K562 (cell line): ENCODE results near the gene RNASEH2C. TPM values are rescaled to one million over a fixed set of nuclear protein-coding genes. Genes with fewer than 3 reads are reported as not detected.

Source experiments
- BRF2 ChIP-seq: IDR thresholded peaks from 3 replicates; pipeline ENCODE4 v1.6.1; 2011; ENCODE audit warnings: borderline replicate concordance, mild to moderate bottlenecking; ENCODE audit not compliant: insufficient read length, insufficient read depth
- CEBPG ChIP-seq, 3 experiments: fragments of 200-800 bp in 1 of 3; sonication (Bioruptor generic) in 1 of 3; sonication (generic) in 1 of 3; formaldehyde crosslinking in 1 of 3; IDR thresholded peaks in 2 of 3; conservative IDR thresholded peaks in 1 of 3; 2 replicates each; pipeline versions ENCODE4 v1.6.1 to v1.8.0; 2016 to 2022; ENCODE audit warnings: missing compliant biosample characterization in 2 of 3, missing genetic modification characterization in 2 of 3, mild to moderate bottlenecking in 1 of 3, missing genetic modification reagents in 1 of 3
- ETV1 ChIP-seq: fragments of 450-650 bp; conservative IDR thresholded peaks from 2 replicates; pipeline ENCODE4 v1.6.1; 2016; ENCODE audit warnings: missing genetic modification characterization, control low read depth, low read depth, missing compliant biosample characterization
- GATAD2B ChIP-seq: fragments of 450-650 bp; IDR thresholded peaks from 2 replicates; pipeline ENCODE4 v1.6.1; 2017; ENCODE audit warnings: mild to moderate bottlenecking, borderline replicate concordance
- HOMEZ ChIP-seq: fragments of 250-450 bp; sonication (Bioruptor Pico); IDR thresholded peaks from 2 replicates; pipeline ENCODE4 v1.4.0; 2020; ENCODE audit warnings: mild to moderate bottlenecking, moderate library complexity
- KLF16 ChIP-seq: IDR thresholded peaks from 2 replicates; pipeline ENCODE4 v1.6.1; 2016; ENCODE audit warnings: antibody characterized with exemption
- PTTG1 ChIP-seq: fragments of 450-650 bp; IDR thresholded peaks from 2 replicates; pipeline ENCODE4 v1.6.1; 2016; ENCODE audit warnings: low read depth, mild to moderate bottlenecking, missing genetic modification characterization, missing compliant biosample characterization
- RAD21 ChIP-seq, 2 experiments: fragments of 250-450 bp in 1 of 2; fragments of 450-650 bp in 1 of 2; sonication (Bioruptor Pico) in 1 of 2; formaldehyde crosslinking in 1 of 2; IDR thresholded peaks in 1 of 2; conservative IDR thresholded peaks in 1 of 2; 2 replicates each; pipeline versions ENCODE4 v1.4.0 to v1.8.0; 2020 to 2022; ENCODE audit warnings: mild to moderate bottlenecking in 2 of 2, moderate library complexity in 1 of 2
- SOX6 ChIP-seq: fragments of 450-650 bp; IDR thresholded peaks from 2 replicates; pipeline ENCODE4 v1.6.1; 2014; ENCODE audit warnings: mild to moderate bottlenecking
- SP1 ChIP-seq: sonication (generic); formaldehyde crosslinking; IDR thresholded peaks from 2 replicates; pipeline ENCODE4 v1.8.1; 2022; ENCODE audit warnings: mild to moderate bottlenecking, missing genetic modification reagents
- SREBF2 ChIP-seq: sonication (generic); formaldehyde crosslinking; IDR thresholded peaks from 2 replicates; pipeline ENCODE4 v1.4.0; 2020; ENCODE audit warnings: mild to moderate bottlenecking, missing genetic modification reagents
- TBL1XR1 ChIP-seq, 2 experiments: IDR thresholded peaks; 2 replicates each; pipeline ENCODE4 v1.6.1; 2012; ENCODE audit warnings: improper control_type of control experiment in 2 of 2, low read length in 2 of 2, mild to moderate bottlenecking in 1 of 2
- THAP12 ChIP-seq: fragments of 250-450 bp; sonication (Bioruptor Pico); IDR thresholded peaks from 2 replicates; pipeline ENCODE4 v1.9.0; 2021; ENCODE audit warnings: mild to moderate bottlenecking, inconsistent platforms
- ZNF253 ChIP-seq: fragments of 250-450 bp; sonication (Bioruptor Pico); conservative IDR thresholded peaks from 2 replicates; pipeline ENCODE4 v1.6.1; 2021; ENCODE audit warnings: mild to moderate bottlenecking
- ZNF280A ChIP-seq: fragments of 450-650 bp; IDR thresholded peaks from 2 replicates; pipeline ENCODE4 v1.6.1; 2018; ENCODE audit warnings: mild to moderate bottlenecking, low read depth; ENCODE audit not compliant: partially characterized antibody
- ZNF436 ChIP-seq: fragments of 250-450, 450-650 bp; sonication (Bioruptor Pico); formaldehyde crosslinking; IDR thresholded peaks from 2 replicates; pipeline ENCODE4 v1.7.0; 2020; ENCODE audit warnings: mild to moderate bottlenecking
- ZNF740 ChIP-seq, 3 experiments: fragments of 200-800 bp in 1 of 3; sonication (Bioruptor generic) in 1 of 3; sonication (generic) in 1 of 3; formaldehyde crosslinking in 1 of 3; IDR thresholded peaks; 2 replicates each; pipeline versions ENCODE4 v1.6.1 to v1.8.0; 2016 to 2022; ENCODE audit warnings: mild to moderate bottlenecking in 2 of 3, missing compliant biosample characterization in 2 of 3, missing genetic modification characterization in 2 of 3, missing genetic modification reagents in 1 of 3
- ZNF780A ChIP-seq: fragments of 250-450 bp; sonication (Bioruptor Pico); IDR thresholded peaks from 2 replicates; pipeline ENCODE4 v1.5.0; 2021; ENCODE audit warnings: mild to moderate bottlenecking
- ZNF79 ChIP-seq: fragments of 250-450 bp; sonication (Bioruptor Pico); IDR thresholded peaks from 2 replicates; pipeline ENCODE4 v1.4.0; 2020; ENCODE audit warnings: low read depth, mild to moderate bottlenecking, moderate library complexity
- polyA plus RNA-seq, 8 experiments: library from polyadenylated mRNA; depleted of rRNA in 4 of 8; stranded (reverse) in 5 of 8; unstranded in 3 of 8; fragments of >200 nt; fragmentation: Nextera tagmentation in 2 of 8; fragmentation: Illumina TruSeq in 1 of 8; extraction: Ambion mirVana in 2 of 8; extraction: Trizol in 1 of 8; gene quantifications; 2 replicates each; pipeline versions ENCODE4 v1.2.1 to v1.2.3, GENCODE V29; 2011 to 2014; ENCODE audit warnings: inconsistent platforms in 1 of 8, missing spikeins in 1 of 8
- total RNA-seq, 7 experiments: library from RNA; depleted of rRNA in 6 of 7; stranded (reverse); fragments of >200 nt in 6 of 7; fragmentation: Illumina TruSeq in 2 of 7; extraction: Trizol in 2 of 7; gene quantifications; 2 replicates each; pipeline versions ENCODE4 v1.2.1 to v1.2.3, GENCODE V29; 2011 to 2021; ENCODE audit warnings: low replicate concordance in 1 of 7

Gene RNASEH2C
- total and polyA plus RNA-seq, 9 of the 15 experiments (the other 6 are each of a cell fraction or from before 2014, with no cell fraction given), result 5.4 to 78.2 (median 15.6) TPM

- TF ChIP-seq ZNF780A (no peak), BRF2 (no peak), KLF16 (no peak), ZNF253 (CRISPR knock-in tag) (no peak), HOMEZ (CRISPR knock-in tag) (no peak), THAP12 (CRISPR knock-in tag) (peak; percentile 71; the same call in 1 of the 2 replicates), SP1 (peak; percentile 69), SOX6 (no peak), SREBF2 (CRISPR knock-in tag) (no peak), RAD21 (CRISPR knock-in tag; conservative IDR thresholded peaks at IDR 0.05 in 1 of 2, IDR thresholded peaks at IDR 0.05 in 1 of 2) (no peak), PTTG1 (tag) (no peak), GATAD2B (no peak), ZNF436 (CRISPR knock-in tag) (no peak), CEBPG (CRISPR knock-in tag; IDR thresholded peaks at IDR 0.05) (no peak), CEBPG (tag; conservative IDR thresholded peaks at IDR 0.05 in 1 of 2, IDR thresholded peaks at IDR 0.05 in 1 of 2) (no peak), ETV1 (tag) (no peak; the same call in 1 of the 2 replicates), ZNF280A (no peak), ZNF79 (CRISPR knock-in tag) (no peak), TBL1XR1 (IDR thresholded peaks at IDR 0.05; ENCODE audit: low read length in 2 of 2) (peak in 1 of 2 experiments; percentile 7; a peak in 1 of 4 replicates), ZNF740 (CRISPR knock-in tag; IDR thresholded peaks at IDR 0.05) (no peak), ZNF740 (tag; IDR thresholded peaks at IDR 0.05) (no peak)
Measured at GRCh38 chr11:65720211-65720934, at the start of gene RNASEH2C (continued).
